Astrocyte (in vitro differentiated cells and primary cell): ENCODE measurements around the gene MAPKAPK2. TPM values are rescaled to one million over a fixed set of nuclear protein-coding genes. Genes with fewer than 3 reads are reported as not detected.

Experiments used
- DNase-seq: peaks from one replicate; pipeline ENCODE4 v3.0.0-alpha.2; 2010; ENCODE audit warnings: low read depth
- FAIRE-seq: peaks from 2 replicates; lab custom pipeline; 2011; peaks lifted over from hg19 to GRCh38; lab: Jason Lieb, UNC
- H2AFZ ChIP-seq: 2 replicates; pipeline ENCODE4 v1.6.0; 2012; ENCODE audit warnings: low read depth, low read length, inconsistent platforms
- H3K27ac ChIP-seq: 2 replicates; pipeline ENCODE4 v1.5.1; 2011; ENCODE audit warnings: low read depth, low read length, inconsistent platforms
- H3K27me3 ChIP-seq: 2 replicates; pipeline ENCODE4 v1.6.0; 2011; ENCODE audit warnings: low read length, inconsistent platforms; ENCODE audit not compliant: insufficient read depth
- H3K36me3 ChIP-seq: 2 replicates; pipeline ENCODE4 v1.5.1; 2011; ENCODE audit warnings: low read length, inconsistent platforms; ENCODE audit not compliant: insufficient read depth
- H3K4me1 ChIP-seq: 2 replicates; pipeline ENCODE4 v1.5.1; 2011; ENCODE audit warnings: low read length, inconsistent platforms; ENCODE audit not compliant: insufficient read depth
- H3K4me2 ChIP-seq: 2 replicates; pipeline ENCODE4 v1.6.0; 2012; ENCODE audit warnings: low read length, inconsistent platforms
- H3K4me3 ChIP-seq: 2 replicates; pipeline ENCODE4 v1.5.1; 2011; ENCODE audit warnings: low read depth, mild to moderate bottlenecking, low read length, inconsistent platforms; ENCODE audit not compliant: insufficient read depth
- H3K79me2 ChIP-seq: 2 replicates; pipeline ENCODE4 v1.6.0; 2012; ENCODE audit warnings: mild to moderate bottlenecking, low read length, inconsistent platforms; ENCODE audit not compliant: insufficient read depth
- H3K9ac ChIP-seq: 2 replicates; pipeline ENCODE4 v1.6.0; 2012; ENCODE audit warnings: mild to moderate bottlenecking, low read length, inconsistent platforms
- H3K9me3 ChIP-seq: 2 replicates; pipeline ENCODE4 v1.5.1; 2012; ENCODE audit warnings: low read depth, mild to moderate bottlenecking, low read length, inconsistent platforms; ENCODE audit not compliant: insufficient read depth
- H4K20me1 ChIP-seq: 2 replicates; pipeline ENCODE4 v1.6.0; 2012; ENCODE audit warnings: low read length, inconsistent platforms; ENCODE audit not compliant: insufficient read depth
- H3K27ac Mint-ChIP-seq: one replicate; pipeline ENCODE4 v1.8.0; 2021; ENCODE audit warnings: mild to moderate bottlenecking, mixed read lengths; ENCODE audit not compliant: unreplicated experiment
- H3K27me3 Mint-ChIP-seq: one replicate; pipeline ENCODE4 v1.8.0; 2021; ENCODE audit warnings: low read depth, mixed read lengths; ENCODE audit not compliant: unreplicated experiment
- H3K36me3 Mint-ChIP-seq: one replicate; pipeline ENCODE4 v1.8.0; 2021; ENCODE audit warnings: low read depth, mixed read lengths; ENCODE audit not compliant: unreplicated experiment
- H3K4me1 Mint-ChIP-seq: one replicate; pipeline ENCODE4 v1.8.0; 2021; ENCODE audit warnings: low read depth, mixed read lengths; ENCODE audit not compliant: unreplicated experiment
- H3K4me3 Mint-ChIP-seq: one replicate; pipeline ENCODE4 v1.8.0; 2021; ENCODE audit warnings: mild to moderate bottlenecking, moderate library complexity, mixed read lengths; ENCODE audit not compliant: unreplicated experiment
- H3K9me3 Mint-ChIP-seq: one replicate; pipeline ENCODE4 v1.8.0; 2021; ENCODE audit warnings: mild to moderate bottlenecking, mixed read lengths; ENCODE audit not compliant: unreplicated experiment
- CTCF ChIP-seq: IDR thresholded peaks from 2 replicates; pipeline ENCODE4 v1.5.1; 2011; ENCODE audit warnings: low read depth, mild to moderate bottlenecking, inconsistent platforms, low read length, moderate library complexity; ENCODE audit not compliant: insufficient read depth
- EZH2 ChIP-seq: IDR thresholded peaks from 2 replicates; pipeline ENCODE4 v1.6.1; 2012; ENCODE audit warnings: mild to moderate bottlenecking, low read length, inconsistent platforms; ENCODE audit not compliant: insufficient read depth
- total RNA-seq: library from RNA; stranded (reverse); gene quantifications from 2 replicates; pipeline ENCODE4 v1.2.1, GENCODE V29; 2021

MAPKAPK2 gene
- total RNA-seq, 1 donor from 2014 or later = 108 TPM

GRCh38 chr1:206674236-206674635, 10.5 kb upstream of the MAPKAPK2 start:
- peaks cover 1% of the 10 kb centered on the region for H3K9me3 Mint-ChIP-seq
- TF ChIP-seq EZH2 = no peak
- no peak for TF ChIP-seq CTCF
- Histone ChIP-seq H2AFZ (no peak overlapping the region), H4K20me1 (no peaks in the 10 kb centered on the region), H3K27me3 (no peaks in the 10 kb centered on the region), H3K4me2 (peak overlapping the region; percentile 62), H3K4me3 (no peak overlapping the region), H3K9me3 (no peaks in the 10 kb centered on the region), H3K36me3 (no peaks in the 10 kb centered on the region), H3K9ac (peak overlapping the region; percentile 45), H3K27ac (peak overlapping the region; percentile 77), H3K4me1 (peaks cover 17% of the 10 kb centered on the region), H3K79me2 (no peaks in the 10 kb centered on the region)
- H3K36me3 Mint-ChIP-seq = peaks cover 2% of the 10 kb centered on the region
- peaks cover 13% of the 10 kb centered on the region for H3K4me1 Mint-ChIP-seq
- DNase-seq (no peak), FAIRE-seq (no peak)
- H3K4me3 Mint-ChIP-seq = no peak overlapping the region
- H3K27me3 Mint-ChIP-seq = peaks cover 16% of the 10 kb centered on the region
- peak overlapping the region; percentile 87 for H3K27ac Mint-ChIP-seq

GRCh38 chr1:206674745-206675175, 9.9 kb upstream of the MAPKAPK2 start:
- peak overlapping the region; percentile 45 for H3K9ac ChIP-seq
- no peaks in the 10 kb centered on the region for H4K20me1 ChIP-seq
- peak; percentile 82 for FAIRE-seq
- TF ChIP-seq CTCF = no peak
- no peak for TF ChIP-seq EZH2
- H3K9me3 ChIP-seq = no peaks in the 10 kb centered on the region
- Mint-ChIP-seq H3K36me3 (peaks cover 2% of the 10 kb centered on the region), H3K4me1 (peaks cover 13% of the 10 kb centered on the region), H3K27ac (peak overlapping the region; percentile 87), H3K4me3 (no peak overlapping the region), H3K9me3 (peaks cover 1% of the 10 kb centered on the region), H3K27me3 (peaks cover 17% of the 10 kb centered on the region)
- no peaks in the 10 kb centered on the region for H3K27me3 ChIP-seq
- H3K4me2 ChIP-seq = peak overlapping the region; percentile 62
- H3K4me3 ChIP-seq = no peak overlapping the region
- no peaks in the 10 kb centered on the region for H3K79me2 ChIP-seq
- peak overlapping the region; percentile 8 for H2AFZ ChIP-seq
- no peaks in the 10 kb centered on the region for H3K36me3 ChIP-seq
- peak overlapping the region; percentile 77 for H3K27ac ChIP-seq
- peak; percentile 100 for DNase-seq
- peaks cover 17% of the 10 kb centered on the region for H3K4me1 ChIP-seq

GRCh38 chr1:206676499-206676898, 8.2 kb upstream of the MAPKAPK2 start:
- H3K9me3 ChIP-seq = no peaks in the 10 kb centered on the region
- no peak overlapping the region for H2AFZ ChIP-seq
- no peaks in the 10 kb centered on the region for H3K79me2 ChIP-seq
- no peak overlapping the region for H3K4me3 ChIP-seq
- H3K27ac Mint-ChIP-seq = no peak overlapping the region
- peaks cover 17% of the 10 kb centered on the region for H3K4me1 ChIP-seq
- H3K4me2 ChIP-seq = no peak overlapping the region
- no peak for TF ChIP-seq EZH2
- no peak for TF ChIP-seq CTCF
- H3K9ac ChIP-seq = no peak overlapping the region
- peaks cover 13% of the 10 kb centered on the region for H3K4me1 Mint-ChIP-seq
- no peak for DNase-seq
- no peaks in the 10 kb centered on the region for H3K27me3 ChIP-seq
- no peak overlapping the region for H3K27ac ChIP-seq
- H3K36me3 ChIP-seq = no peaks in the 10 kb centered on the region
- no peaks in the 10 kb centered on the region for H4K20me1 ChIP-seq
- H3K9me3 Mint-ChIP-seq = peaks cover 1% of the 10 kb centered on the region
- peaks cover 2% of the 10 kb centered on the region for H3K36me3 Mint-ChIP-seq
- H3K27me3 Mint-ChIP-seq = peaks cover 15% of the 10 kb centered on the region
- H3K4me3 Mint-ChIP-seq = no peak overlapping the region
- no peak for FAIRE-seq
